ENCODE results near the gene PANK4. TPM values are rescaled to one million over a fixed set of nuclear protein-coding genes. Genes with fewer than 3 reads are reported as not detected.
A peak's percentile ranks its signal among the peaks of the same experiment; 100 is the strongest.

Gene PANK4
- total and polyA plus RNA-seq, 9 of the 15 experiments (the other 6 are each of a cell fraction or from before 2014, with no cell fraction given), result 0.93 to 55.6 (median 31.5) TPM

- TF ChIP-seq PRDM10 (IDR thresholded peaks at IDR 0.05; ENCODE audit: partially characterized antibody), result peak; percentile 45
- TF ChIP-seq RBM39 (optimal IDR thresholded peaks at IDR 0.05; ENCODE audit: low read depth, low read length), result no peak
- TF ChIP-seq ZNF224 (CRISPR knock-in tag; IDR thresholded peaks at IDR 0.05), result no peak
- no peak for TF ChIP-seq GTF2F1 (IDR thresholded peaks at IDR 0.05; ENCODE audit: low read depth, low read length)
- TF ChIP-seq CXXC5 (CRISPR knock-in tag; IDR thresholded peaks at IDR 0.05), result 0 out of 2 replicates have a peak, but pooled peaks have one; percentile 48
- peak; percentile 36 to 50; a peak in 3 of 4 replicates for TF ChIP-seq FOXK2 (conservative IDR thresholded peaks at IDR 0.05 in 1 of 2, IDR thresholded peaks at IDR 0.05 in 1 of 2; ENCODE audit: low read depth in 2 of 2)
- TF ChIP-seq FIP1L1 (IDR thresholded peaks at IDR 0.05; ENCODE audit: low read depth, low read length, poor library complexity, severe bottlenecking), result no peak
- 0 out of 2 replicates have a peak, but pooled peaks have one; percentile 18 for TF ChIP-seq RNF2 (IDR thresholded peaks at IDR 0.05)
- TF ChIP-seq ARHGAP35 (IDR thresholded peaks at IDR 0.05; ENCODE audit: partially characterized antibody), result no peak
- peak in 1 of 2 experiments; percentile 87; a peak in 2 of 4 replicates for TF ChIP-seq RCOR1 (IDR thresholded peaks at IDR 0.05; ENCODE audit: borderline replicate concordance in 1 of 2, low read depth in 2 of 2, low read length in 2 of 2)
- no peak for TF ChIP-seq TCF3 (CRISPR knock-in tag; IDR thresholded peaks at IDR 0.05)
- TF ChIP-seq, protein P1, sequence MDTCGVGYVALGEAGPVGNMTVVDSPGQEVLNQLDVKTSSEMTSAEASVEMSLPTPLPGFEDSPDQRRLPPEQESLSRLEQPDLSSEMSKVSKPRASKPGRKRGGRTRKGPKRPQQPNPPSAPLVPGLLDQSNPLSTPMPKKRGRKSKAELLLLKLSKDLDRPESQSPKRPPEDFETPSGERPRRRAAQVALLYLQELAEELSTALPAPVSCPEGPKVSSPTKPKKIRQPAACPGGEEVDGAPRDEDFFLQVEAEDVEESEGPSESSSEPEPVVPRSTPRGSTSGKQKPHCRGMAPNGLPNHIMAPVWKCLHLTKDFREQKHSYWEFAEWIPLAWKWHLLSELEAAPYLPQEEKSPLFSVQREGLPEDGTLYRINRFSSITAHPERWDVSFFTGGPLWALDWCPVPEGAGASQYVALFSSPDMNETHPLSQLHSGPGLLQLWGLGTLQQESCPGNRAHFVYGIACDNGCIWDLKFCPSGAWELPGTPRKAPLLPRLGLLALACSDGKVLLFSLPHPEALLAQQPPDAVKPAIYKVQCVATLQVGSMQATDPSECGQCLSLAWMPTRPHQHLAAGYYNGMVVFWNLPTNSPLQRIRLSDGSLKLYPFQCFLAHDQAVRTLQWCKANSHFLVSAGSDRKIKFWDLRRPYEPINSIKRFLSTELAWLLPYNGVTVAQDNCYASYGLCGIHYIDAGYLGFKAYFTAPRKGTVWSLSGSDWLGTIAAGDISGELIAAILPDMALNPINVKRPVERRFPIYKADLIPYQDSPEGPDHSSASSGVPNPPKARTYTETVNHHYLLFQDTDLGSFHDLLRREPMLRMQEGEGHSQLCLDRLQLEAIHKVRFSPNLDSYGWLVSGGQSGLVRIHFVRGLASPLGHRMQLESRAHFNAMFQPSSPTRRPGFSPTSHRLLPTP (IDR thresholded peaks at IDR 0.05; ENCODE audit: borderline replicate concordance, extremely low read depth, insufficient read length), result peak; percentile 73
- TF ChIP-seq KLF1 (tag; IDR thresholded peaks at IDR 0.05), result peak; percentile 48
- TF ChIP-seq ZNF146 (CRISPR knock-in tag; IDR thresholded peaks at IDR 0.05; ENCODE audit: unreplicated experiment), result no peak
- no peak for TF ChIP-seq SFPQ (IDR thresholded peaks at IDR 0.05; ENCODE audit: low read depth, low read length)
- peak; percentile 45 for TF ChIP-seq SAP30 (IDR thresholded peaks at IDR 0.05; ENCODE audit: borderline replicate concordance, insufficient read depth, low read depth, low read length, poor library complexity, severe bottlenecking)
- 0 out of 2 replicates have a peak, but pooled peaks have one; percentile 17 for TF ChIP-seq SRSF1 (IDR thresholded peaks at IDR 0.05; ENCODE audit: low read depth, low read length)
- TF ChIP-seq POLR2B (IDR thresholded peaks at IDR 0.05; ENCODE audit: low read depth, partially characterized antibody), result no peak
Observed at GRCh38 chr1:2546515-2547209, 20.3 kb upstream of the PANK4 start (continued).
